ENCODE results near the gene BCAS3. TPM values are rescaled to one million over a fixed set of nuclear protein-coding genes. Genes with fewer than 3 reads are reported as not detected.

The BCAS3 gene
- total RNA-seq, 1 donor from 2014 or later = 75.9 TPM

DNA sequence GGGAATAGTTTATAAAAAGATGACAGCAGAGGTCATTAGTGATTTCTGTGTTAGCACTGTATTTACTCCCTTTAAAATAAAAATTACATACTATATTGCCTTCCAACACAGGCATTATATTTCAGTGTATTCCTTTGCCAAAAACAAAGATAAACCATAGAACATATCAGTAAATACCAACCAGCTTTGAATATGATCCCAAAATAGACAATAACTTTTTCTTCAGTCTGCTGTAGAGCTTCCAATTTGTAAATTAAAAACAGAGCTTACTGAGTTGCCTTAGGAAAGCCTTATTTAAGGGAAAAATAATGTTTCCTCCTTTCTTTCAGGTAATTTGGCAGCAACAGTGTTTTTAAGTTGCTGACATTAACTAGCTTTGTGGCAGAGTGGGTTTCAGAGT lies 369.9 kb downstream of the BCAS3 start:
- TF ChIP-seq, protein P1, sequence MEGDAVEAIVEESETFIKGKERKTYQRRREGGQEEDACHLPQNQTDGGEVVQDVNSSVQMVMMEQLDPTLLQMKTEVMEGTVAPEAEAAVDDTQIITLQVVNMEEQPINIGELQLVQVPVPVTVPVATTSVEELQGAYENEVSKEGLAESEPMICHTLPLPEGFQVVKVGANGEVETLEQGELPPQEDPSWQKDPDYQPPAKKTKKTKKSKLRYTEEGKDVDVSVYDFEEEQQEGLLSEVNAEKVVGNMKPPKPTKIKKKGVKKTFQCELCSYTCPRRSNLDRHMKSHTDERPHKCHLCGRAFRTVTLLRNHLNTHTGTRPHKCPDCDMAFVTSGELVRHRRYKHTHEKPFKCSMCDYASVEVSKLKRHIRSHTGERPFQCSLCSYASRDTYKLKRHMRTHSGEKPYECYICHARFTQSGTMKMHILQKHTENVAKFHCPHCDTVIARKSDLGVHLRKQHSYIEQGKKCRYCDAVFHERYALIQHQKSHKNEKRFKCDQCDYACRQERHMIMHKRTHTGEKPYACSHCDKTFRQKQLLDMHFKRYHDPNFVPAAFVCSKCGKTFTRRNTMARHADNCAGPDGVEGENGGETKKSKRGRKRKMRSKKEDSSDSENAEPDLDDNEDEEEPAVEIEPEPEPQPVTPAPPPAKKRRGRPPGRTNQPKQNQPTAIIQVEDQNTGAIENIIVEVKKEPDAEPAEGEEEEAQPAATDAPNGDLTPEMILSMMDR (IDR thresholded peaks at IDR 0.05) = no peak
- intact Hi-C loops (cut with DNase I) = no loop called here
- Histone ChIP-seq H3K4me3 (no peak overlapping the region), H3K9me3 (no peaks in the 10 kb centered on the region), H3K36me3 (no peaks in the 10 kb centered on the region), H3K4me1 (no peaks in the 10 kb centered on the region), H3K27ac (no peak overlapping the region), H3K27me3 (no peaks in the 10 kb centered on the region)
- no peak for DNase-seq (ENCODE audit: low spot score in 2 of 2)

DNA sequence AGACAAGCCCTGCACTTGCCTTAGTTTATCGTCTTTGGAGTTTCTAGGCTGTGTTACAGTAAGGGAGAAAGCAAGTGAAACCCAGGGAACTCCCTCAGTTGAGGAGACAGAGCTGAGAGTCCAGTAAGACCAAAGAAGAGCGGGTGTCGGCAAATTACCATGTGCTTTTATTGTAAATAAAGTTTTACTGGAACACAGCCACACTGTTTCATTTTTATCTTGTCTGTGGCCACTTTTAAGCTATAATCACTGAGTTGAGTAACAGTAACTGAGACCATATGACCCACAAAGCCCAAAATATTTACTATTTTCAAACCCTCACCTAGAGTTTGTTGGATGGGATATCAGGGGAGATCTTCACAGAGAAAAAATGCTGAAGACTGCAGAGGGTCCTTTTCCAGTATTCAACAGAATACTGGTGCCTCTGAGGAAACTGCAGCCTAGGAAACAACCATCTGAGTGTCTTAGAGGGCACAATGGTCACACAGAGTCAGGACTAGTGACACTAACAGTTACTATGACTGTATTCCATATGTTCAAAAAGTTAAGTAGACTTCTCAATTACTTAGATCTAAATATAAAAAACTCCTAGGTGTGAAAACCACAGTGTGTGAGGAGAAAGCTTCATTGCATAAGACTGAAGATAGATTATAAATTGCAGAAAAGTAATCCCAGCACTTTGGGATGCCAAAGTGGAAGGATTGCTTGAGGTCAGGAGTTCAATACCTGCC lies 370.9 kb downstream of the BCAS3 start:
- H3K36me3 ChIP-seq = no peaks in the 10 kb centered on the region
- H3K9me3 ChIP-seq = no peaks in the 10 kb centered on the region
- H3K4me3 ChIP-seq = no peak overlapping the region
- TF ChIP-seq, protein P1 (IDR thresholded peaks at IDR 0.05) = no peak
- DNase-seq (ENCODE audit: low spot score in 2 of 2) = no peak
- H3K27me3 ChIP-seq = no peaks in the 10 kb centered on the region
- H3K27ac ChIP-seq = no peak overlapping the region
- H3K4me1 ChIP-seq = no peaks in the 10 kb centered on the region
- intact Hi-C loops (cut with DNase I) = no loop called here

DNA sequence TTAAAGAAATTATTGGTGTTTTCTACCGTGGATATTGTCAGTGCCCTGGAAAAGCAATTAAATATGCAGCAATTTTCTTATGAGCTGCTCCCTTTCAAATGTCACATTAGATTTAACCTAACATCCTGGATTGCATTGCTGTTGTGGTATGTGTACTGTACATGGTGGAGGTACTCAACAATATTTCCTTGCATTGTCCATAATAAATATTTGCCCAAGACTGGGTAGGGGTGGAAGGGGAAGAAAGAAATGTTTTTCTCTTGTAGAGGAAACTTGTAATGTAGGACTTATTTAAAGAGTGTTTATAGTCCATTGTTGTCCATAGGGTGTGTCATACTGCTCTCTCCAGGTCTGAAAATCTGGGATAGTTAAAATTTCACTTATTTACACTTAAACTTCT lies 375.8 kb downstream of the BCAS3 start:
- H3K27ac ChIP-seq = no peak overlapping the region
- H3K36me3 ChIP-seq = no peaks in the 10 kb centered on the region
- no peak overlapping the region for H3K4me3 ChIP-seq
- TF ChIP-seq, protein P1 (IDR thresholded peaks at IDR 0.05) = no peak
- H3K9me3 ChIP-seq = no peaks in the 10 kb centered on the region
- H3K4me1 ChIP-seq = no peaks in the 10 kb centered on the region
- H3K27me3 ChIP-seq = no peaks in the 10 kb centered on the region
- intact Hi-C loops (cut with DNase I) = no loop called here
- no peak for DNase-seq (ENCODE audit: low spot score in 2 of 2)

DNA sequence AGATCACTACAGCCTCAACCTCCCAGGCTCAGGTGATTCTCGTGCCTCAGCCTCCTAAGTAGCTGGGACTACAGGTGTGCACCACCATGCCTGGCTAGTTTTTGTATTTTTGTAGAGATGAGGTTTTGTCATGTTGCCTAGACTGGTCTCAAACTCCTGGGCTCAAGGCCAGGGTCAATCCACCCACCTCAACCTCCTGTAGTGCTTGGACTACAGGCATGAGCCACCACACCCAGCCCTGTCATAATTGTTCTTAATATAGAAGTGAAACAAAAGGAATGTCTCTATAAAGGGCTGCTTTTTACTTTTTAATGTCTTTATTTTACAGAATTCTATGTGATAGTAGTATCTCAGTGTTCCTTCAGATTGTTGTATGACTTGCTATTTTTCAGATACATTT lies 376.8 kb downstream of the BCAS3 start:
- H3K9me3 ChIP-seq = no peaks in the 10 kb centered on the region
- H3K27ac ChIP-seq = no peak overlapping the region
- intact Hi-C loops (cut with DNase I) = no loop called here
- H3K36me3 ChIP-seq = no peaks in the 10 kb centered on the region
- DNase-seq (ENCODE audit: low spot score in 2 of 2) = no peak
- TF ChIP-seq, protein P1 (IDR thresholded peaks at IDR 0.05) = no peak
- no peaks in the 10 kb centered on the region for H3K27me3 ChIP-seq
- no peaks in the 10 kb centered on the region for H3K4me1 ChIP-seq
- no peak overlapping the region for H3K4me3 ChIP-seq

DNA sequence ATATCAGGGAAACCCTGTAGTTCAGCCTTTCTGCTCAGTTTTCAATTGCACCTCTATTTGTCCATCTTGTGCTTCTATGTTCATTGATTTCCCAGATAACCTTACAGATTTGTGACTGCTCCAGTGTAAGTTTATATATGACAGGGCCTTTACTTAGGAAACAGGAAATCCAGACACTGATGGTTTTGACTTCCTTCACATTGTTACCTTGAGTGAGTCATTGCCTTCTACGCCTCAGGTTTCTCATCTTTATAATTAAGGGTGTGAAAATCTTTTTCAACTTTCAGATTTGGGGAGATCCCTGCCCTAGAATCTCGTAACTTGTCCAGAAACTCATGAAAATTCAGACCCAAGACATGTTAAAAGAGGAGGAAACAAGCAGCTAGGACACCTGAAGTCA lies 379.6 kb downstream of the BCAS3 start:
- no peaks in the 10 kb centered on the region for H3K27me3 ChIP-seq
- no peaks in the 10 kb centered on the region for H3K36me3 ChIP-seq
- H3K27ac ChIP-seq = no peak overlapping the region
- H3K9me3 ChIP-seq = no peaks in the 10 kb centered on the region
- TF ChIP-seq, protein P1 (IDR thresholded peaks at IDR 0.05) = no peak
- no peaks in the 10 kb centered on the region for H3K4me1 ChIP-seq
- H3K4me3 ChIP-seq = no peak overlapping the region
- intact Hi-C loops (cut with DNase I) = no loop called here
- no peak for DNase-seq (ENCODE audit: low spot score in 2 of 2)

DNA sequence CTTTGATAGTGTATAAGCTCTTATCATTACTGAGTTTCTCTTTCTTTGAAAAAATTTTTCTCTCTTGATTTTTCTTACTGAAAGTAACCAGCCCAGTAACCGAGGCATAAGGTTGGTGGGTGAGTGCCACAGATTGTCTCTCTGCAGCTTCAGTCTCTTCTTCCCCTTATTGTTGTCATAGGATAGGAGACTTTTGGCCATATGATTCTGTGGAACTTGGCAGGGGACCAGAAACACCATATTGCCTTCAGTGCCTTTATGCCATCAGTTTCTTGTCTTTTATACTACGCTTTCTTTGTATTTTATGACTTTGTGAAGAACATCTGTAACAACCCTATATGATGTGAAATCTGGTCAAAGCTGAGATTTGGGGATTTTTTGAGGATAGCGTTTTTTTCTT lies 380.4 kb downstream of the BCAS3 start:
- TF ChIP-seq, protein P1 (IDR thresholded peaks at IDR 0.05) = no peak
- Histone ChIP-seq H3K27ac (no peak overlapping the region), H3K9me3 (no peaks in the 10 kb centered on the region), H3K27me3 (no peaks in the 10 kb centered on the region), H3K4me1 (no peaks in the 10 kb centered on the region), H3K36me3 (no peaks in the 10 kb centered on the region), H3K4me3 (no peak overlapping the region)
- no peak for DNase-seq (ENCODE audit: low spot score in 2 of 2)
- intact Hi-C loops (cut with DNase I) = no loop called here
